DND-41 (cell line): ENCODE data around the gene FHIT.
A peak's percentile ranks its signal among the peaks of the same experiment; 100 is the strongest.

Experiments used
- ATAC-seq: fragments of 200-7000 bp; cut with Tn5 transposase; 3 replicates; pipeline ENCODE4 v1.9.1; 2021; ENCODE audit warnings: low read depth; ENCODE audit not compliant: insufficient read depth
- DNase-seq: peaks from one replicate; pipeline ENCODE4 v3.0.0-alpha.2; 2020
- H2AFZ ChIP-seq: 2 replicates; pipeline ENCODE4 v1.6.0; 2012; ENCODE audit warnings: low read depth, low read length
- H3K27ac ChIP-seq: 2 replicates; pipeline ENCODE4 v1.5.1; 2012; ENCODE audit warnings: low read length, inconsistent platforms
- H3K27me3 ChIP-seq: fragments of 200-600 bp; sonication (generic); 2 replicates; pipeline ENCODE4 v1.6.0; 2012; ENCODE audit warnings: low read length, mild to moderate bottlenecking, inconsistent platforms; ENCODE audit not compliant: insufficient read depth, poor library complexity
- H3K36me3 ChIP-seq: 2 replicates; pipeline ENCODE4 v1.5.1; 2012; ENCODE audit warnings: low read length, inconsistent platforms; ENCODE audit not compliant: insufficient read depth
- H3K4me1 ChIP-seq: 2 replicates; pipeline ENCODE4 v1.5.1; 2012; ENCODE audit warnings: mild to moderate bottlenecking, low read length; ENCODE audit not compliant: insufficient read depth
- H3K4me2 ChIP-seq: 2 replicates; pipeline ENCODE4 v1.6.0; 2012; ENCODE audit warnings: mild to moderate bottlenecking, moderate library complexity, low read length, inconsistent platforms; ENCODE audit not compliant: insufficient read depth
- H3K4me3 ChIP-seq, 2 experiments: fragments of 200-600 bp in 1 of 2; shearing (Covaris generic) in 1 of 2; 2 replicates each; pipeline ENCODE4 v1.5.1; 2012 to 2016; ENCODE audit warnings: inconsistent platforms in 2 of 2, low read length in 2 of 2, mild to moderate bottlenecking in 2 of 2, low read depth in 1 of 2, moderate library complexity in 1 of 2
- H3K79me2 ChIP-seq: 2 replicates; pipeline ENCODE4 v1.6.0; 2012; ENCODE audit warnings: low read length, inconsistent platforms; ENCODE audit not compliant: insufficient read depth
- H3K9ac ChIP-seq: 2 replicates; pipeline ENCODE4 v1.6.0; 2012; ENCODE audit warnings: low read depth, mild to moderate bottlenecking, inconsistent platforms, low read length, moderate library complexity
- H3K9me3 ChIP-seq: 2 replicates; pipeline ENCODE4 v1.5.1; 2012; ENCODE audit warnings: low read length, moderate library complexity, mild to moderate bottlenecking, inconsistent platforms; ENCODE audit not compliant: insufficient read depth, severe bottlenecking
- H4K20me1 ChIP-seq: 2 replicates; pipeline ENCODE4 v1.6.0; 2012; ENCODE audit warnings: low read length; ENCODE audit not compliant: insufficient read depth
- CTCF ChIP-seq: IDR thresholded peaks from 2 replicates; pipeline ENCODE4 v1.5.1; 2012; ENCODE audit warnings: borderline replicate concordance, low read length, moderate library complexity, mild to moderate bottlenecking; ENCODE audit not compliant: poor library complexity, severe bottlenecking; ENCODE audit errors: extremely low read depth
- EZH2 ChIP-seq: IDR thresholded peaks from 3 replicates; pipeline ENCODE4 v1.6.1; 2012; ENCODE audit warnings: borderline replicate concordance, low read depth, mild to moderate bottlenecking, moderate library complexity, low read length, inconsistent platforms; ENCODE audit not compliant: severe bottlenecking

The FHIT gene

DNA sequence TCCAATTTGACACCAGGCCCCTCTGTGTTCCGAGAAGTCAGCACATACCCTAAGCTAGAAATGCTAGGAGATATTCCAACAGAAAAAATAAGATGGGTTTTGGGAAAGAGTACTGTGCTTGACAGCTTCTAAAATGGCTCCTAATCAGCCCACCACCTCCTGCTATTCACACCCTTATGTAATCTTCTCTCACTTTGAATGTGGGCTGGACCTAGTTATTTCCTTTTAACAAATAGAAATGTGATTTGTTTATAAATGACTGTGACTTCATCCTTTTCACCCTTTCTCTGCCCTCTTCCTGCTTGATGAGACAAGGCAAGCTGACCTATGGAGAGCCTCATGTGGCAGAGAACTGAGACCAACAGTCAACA lies 961.1 kb downstream of the FHIT start:
- H3K79me2 ChIP-seq: no peaks in the 10 kb centered on the region
- peak overlapping the region; percentile 51 for H2AFZ ChIP-seq
- peaks cover 30% of the 10 kb centered on the region for H3K4me1 ChIP-seq
- no peak overlapping the region for H3K9ac ChIP-seq
- no peak overlapping the region; the same call in 1 of the 2 replicates for H3K27ac ChIP-seq
- no peaks in the 10 kb centered on the region for H3K36me3 ChIP-seq
- H4K20me1 ChIP-seq: no peaks in the 10 kb centered on the region
- DNase-seq: no peak
- TF ChIP-seq EZH2 (no peak), CTCF (no peak)
- no peak for ATAC-seq
- peaks cover 6% of the 10 kb centered on the region for H3K9me3 ChIP-seq
- no peak overlapping the region for H3K4me2 ChIP-seq
- H3K27me3 ChIP-seq: no peaks in the 10 kb centered on the region
- no peak overlapping the region for H3K4me3 ChIP-seq

DNA sequence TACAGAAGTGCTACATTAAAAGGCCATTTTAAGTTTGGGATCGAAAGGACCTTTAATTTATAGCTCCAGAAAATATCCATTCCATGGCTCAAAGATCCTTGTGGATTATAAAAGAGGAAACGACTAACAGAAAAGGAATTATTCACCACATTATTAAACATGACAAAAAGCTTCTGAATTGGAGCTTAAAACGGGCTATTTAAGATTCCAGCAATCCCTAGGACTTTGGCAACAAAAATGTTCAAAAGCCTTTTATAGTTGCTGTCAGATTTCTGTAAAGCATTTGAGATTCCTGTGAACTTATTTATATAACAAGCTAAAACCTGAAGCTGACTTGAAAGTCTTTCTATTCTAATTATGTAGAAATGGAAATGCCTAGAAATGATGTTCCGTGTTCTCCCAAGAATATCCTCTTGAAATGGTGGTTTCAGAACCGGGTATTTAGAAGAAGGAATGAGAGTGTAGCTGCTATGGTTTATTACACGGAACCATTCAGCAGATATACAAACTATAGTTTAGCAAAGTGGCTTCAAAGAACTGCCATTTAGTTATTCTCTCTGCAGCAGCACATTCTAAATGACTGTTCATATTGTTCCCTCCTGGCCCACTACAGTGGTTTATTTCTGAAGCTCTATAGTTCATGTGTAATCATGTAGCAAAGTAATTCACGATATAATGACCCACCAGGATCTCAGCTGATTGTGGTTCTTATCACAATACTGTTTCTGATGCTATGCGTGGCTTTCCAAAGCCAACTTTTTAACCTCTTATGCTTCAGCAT lies 961.7 kb downstream of the FHIT start:
- no peaks in the 10 kb centered on the region for H3K27me3 ChIP-seq
- no peak overlapping the region for H2AFZ ChIP-seq
- no peak overlapping the region for H3K4me2 ChIP-seq
- H3K79me2 ChIP-seq: no peaks in the 10 kb centered on the region
- H3K27ac ChIP-seq: no peak overlapping the region
- peaks cover 25% of the 10 kb centered on the region for H3K4me1 ChIP-seq
- no peak overlapping the region for H3K4me3 ChIP-seq
- no peak overlapping the region for H3K9ac ChIP-seq
- H3K36me3 ChIP-seq: no peaks in the 10 kb centered on the region
- ATAC-seq (no peak), DNase-seq (no peak)
- TF ChIP-seq EZH2 (no peak), CTCF (no peak)
- H4K20me1 ChIP-seq: no peaks in the 10 kb centered on the region
- H3K9me3 ChIP-seq: peaks cover 6% of the 10 kb centered on the region

DNA sequence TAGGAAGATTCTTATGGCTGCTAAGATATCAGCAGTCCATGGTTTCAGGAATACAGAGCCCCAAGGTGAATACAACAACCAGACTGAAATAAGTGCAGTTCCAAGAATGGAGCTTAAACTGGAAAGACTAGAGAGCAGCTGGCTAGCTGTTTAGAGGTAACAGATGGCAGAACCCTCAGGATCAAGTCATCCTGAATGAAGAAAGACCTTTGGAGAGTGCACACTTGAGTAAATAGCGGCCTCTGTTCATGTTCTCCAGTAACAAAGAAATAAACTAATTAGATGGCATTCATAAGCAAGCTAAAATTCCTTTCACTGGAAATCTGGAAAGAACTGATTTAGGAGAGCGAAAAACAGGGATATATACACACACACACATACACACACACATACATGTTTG lies 968.4 kb downstream of the FHIT start:
- Histone ChIP-seq H3K79me2 (no peaks in the 10 kb centered on the region), H3K27me3 (no peaks in the 10 kb centered on the region), H3K4me3 (no peak overlapping the region), H3K36me3 (no peaks in the 10 kb centered on the region), H3K4me1 (no peaks in the 10 kb centered on the region), H3K9ac (no peak overlapping the region), H3K4me2 (no peak overlapping the region), H3K27ac (no peak overlapping the region), H4K20me1 (no peaks in the 10 kb centered on the region), H3K9me3 (peaks cover 6% of the 10 kb centered on the region), H2AFZ (no peak overlapping the region)
- no peak for ATAC-seq
- DNase-seq: no peak
- TF ChIP-seq CTCF (no peak), EZH2 (no peak)
